GM12874 (cell line): Measurements from ENCODE around the gene TMEM59L.

Source experiments
- CTCF ChIP-seq: IDR thresholded peaks from 2 replicates; pipeline ENCODE4 v1.5.1; 2011; ENCODE audit warnings: low read depth, mild to moderate bottlenecking, control low read depth, low read length, moderate library complexity; ENCODE audit not compliant: insufficient read depth

TMEM59L gene

DNA sequence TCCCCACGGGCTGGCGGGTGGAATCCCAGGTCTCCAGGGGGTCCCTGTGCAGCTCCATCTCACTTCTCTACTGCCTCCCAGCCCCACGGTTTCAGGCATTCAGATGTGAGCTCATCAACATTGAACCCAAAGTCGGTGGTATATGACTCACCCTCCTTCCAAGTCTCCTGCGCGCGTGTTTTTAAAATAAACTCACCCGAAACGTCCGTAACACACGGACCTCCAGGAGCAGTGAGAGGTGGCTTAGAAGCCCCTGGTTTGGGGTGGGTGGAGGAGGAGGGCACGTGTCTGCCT lies 56.8 kb downstream of the TMEM59L start:
- TF ChIP-seq CTCF = no peak

GRCh38 chr19:18669883-18670282 lies 57.2 kb downstream of the TMEM59L start:
- TF ChIP-seq CTCF = no peak

GRCh38 chr19:18670312-18670711 lies 57.6 kb downstream of the TMEM59L start:
- TF ChIP-seq CTCF = no peak
